HG03469 (cell line): ENCODE measurements around the gene PLGRKT.
"Not testable (repeated sequence)": the region's sequence is repeated elsewhere in the genome, so short reads cannot be mapped to it uniquely, and the experiment has no call there.

Source experiments
- ATAC-seq: cut with Tn5 transposase; IDR thresholded peaks from one replicate; pipeline ENCODE4 v1.9.1; 2021; ENCODE audit warnings: mild to moderate bottlenecking, moderate library complexity, moderate number of reproducible peaks; ENCODE audit not compliant: unreplicated experiment

The PLGRKT gene

DNA sequence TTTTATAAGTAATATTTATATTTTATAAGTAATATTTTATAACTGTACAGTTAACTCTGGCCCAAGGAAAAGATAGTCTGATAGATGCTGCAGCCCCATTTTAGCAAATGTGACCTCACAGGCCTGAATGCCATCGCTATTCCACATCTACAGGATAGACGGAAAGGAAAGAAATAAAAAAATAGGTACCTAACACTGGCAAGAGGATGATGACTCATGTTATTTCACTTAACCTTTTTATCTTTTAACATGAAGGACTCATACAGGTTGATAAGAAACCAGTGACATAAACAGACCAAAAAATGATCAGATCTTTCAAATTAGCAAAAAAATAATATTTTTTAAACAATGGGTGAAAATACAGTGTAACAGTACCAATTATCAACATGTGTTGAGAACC lies 15.3 kb upstream of the PLGRKT start:
- ATAC-seq, result no peak

DNA sequence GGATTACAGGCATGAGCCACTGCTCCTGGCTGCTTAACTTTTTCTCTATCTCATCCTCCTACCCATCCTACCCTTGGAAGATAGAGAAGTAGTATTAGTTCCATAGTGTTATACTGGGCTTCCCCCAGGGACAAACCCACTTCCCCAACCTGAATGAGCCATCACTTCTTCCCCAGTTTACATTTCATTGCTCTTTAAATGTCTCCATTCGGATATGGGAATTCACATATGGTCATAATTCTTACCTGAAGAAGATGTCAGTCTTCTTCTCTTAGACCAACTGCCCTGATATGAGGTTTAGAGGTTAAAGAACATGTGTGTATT lies 14.5 kb upstream of the PLGRKT start:
- no peak for ATAC-seq

DNA sequence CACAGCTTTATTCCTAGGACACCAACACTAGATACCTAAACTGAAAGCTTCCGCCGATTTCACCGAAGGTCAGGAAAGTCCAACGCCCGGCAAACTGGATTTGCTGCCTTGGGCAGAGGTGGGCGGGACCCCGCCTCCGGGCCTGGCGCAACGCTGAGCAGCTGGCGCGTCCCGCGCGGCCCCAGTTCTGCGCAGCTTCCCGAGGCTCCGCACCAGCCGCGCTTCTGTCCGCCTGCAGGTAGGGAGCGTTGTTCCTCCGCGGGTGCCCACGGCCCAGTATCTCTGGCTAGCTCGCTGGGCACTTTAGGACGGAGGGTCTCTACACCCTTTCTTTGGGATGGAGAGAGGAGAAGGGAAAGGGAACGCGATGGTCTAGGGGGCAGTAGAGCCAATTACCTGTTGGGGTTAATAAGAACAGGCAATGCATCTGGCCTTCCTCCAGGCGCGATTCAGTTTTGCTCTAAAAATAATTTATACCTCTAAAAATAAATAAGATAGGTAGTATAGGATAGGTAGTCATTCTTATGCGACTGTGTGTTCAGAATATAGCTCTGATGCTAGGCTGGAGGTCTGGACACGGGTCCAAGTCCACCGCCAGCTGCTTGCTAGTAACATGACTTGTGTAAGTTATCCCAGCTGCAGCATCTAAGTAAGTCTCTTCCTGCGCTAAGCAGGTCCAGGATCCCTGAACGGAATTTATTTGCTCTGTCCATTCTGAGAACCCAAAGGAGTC lies 12.8 kb upstream of the PLGRKT start, which contains the start of gene CD274:
CD274 (plus strand) TSS at position 184 of the 733 bp plus-strand sequence. CDS start 5,572 bp downstream, outside the sequence.
- ATAC-seq, result peak; percentile 46

DNA sequence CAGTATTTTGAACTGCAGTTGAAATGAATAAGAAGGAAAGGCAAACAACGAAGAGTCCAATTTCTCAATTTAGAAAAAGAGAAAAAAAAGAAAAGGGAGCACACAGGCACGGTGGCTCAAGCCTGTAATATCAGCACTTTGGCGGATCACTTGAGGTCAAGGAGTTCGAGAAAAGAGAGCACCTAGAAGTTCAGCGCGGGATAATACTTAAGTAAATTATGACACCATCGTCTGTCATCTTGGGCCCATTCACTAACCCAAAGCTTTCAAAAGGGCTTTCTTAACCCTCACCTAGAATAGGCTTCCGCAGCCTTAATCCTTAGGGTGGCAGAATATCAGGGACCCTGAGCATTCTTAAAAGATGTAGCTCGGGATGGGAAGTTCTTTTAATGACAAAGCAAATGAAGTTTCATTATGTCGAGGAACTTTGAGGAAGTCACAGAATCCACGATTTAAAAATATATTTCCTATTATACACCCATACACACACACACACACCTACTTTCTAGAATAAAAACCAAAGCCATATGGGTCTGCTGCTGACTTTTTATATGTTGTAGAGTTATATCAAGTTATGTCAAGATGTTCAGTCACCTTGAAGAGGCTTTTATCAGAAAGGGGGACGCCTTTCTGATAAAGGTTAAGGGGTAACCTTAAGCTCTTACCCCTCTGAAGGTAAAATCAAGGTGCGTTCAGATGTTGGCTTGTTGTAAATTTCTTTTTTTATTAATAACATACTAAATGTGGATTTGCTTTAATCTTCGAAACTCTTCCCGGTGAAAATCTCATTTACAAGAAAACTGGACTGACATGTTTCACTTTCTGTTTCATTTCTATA lies 12.0 kb upstream of the PLGRKT start:
- ATAC-seq, result no peak

DNA sequence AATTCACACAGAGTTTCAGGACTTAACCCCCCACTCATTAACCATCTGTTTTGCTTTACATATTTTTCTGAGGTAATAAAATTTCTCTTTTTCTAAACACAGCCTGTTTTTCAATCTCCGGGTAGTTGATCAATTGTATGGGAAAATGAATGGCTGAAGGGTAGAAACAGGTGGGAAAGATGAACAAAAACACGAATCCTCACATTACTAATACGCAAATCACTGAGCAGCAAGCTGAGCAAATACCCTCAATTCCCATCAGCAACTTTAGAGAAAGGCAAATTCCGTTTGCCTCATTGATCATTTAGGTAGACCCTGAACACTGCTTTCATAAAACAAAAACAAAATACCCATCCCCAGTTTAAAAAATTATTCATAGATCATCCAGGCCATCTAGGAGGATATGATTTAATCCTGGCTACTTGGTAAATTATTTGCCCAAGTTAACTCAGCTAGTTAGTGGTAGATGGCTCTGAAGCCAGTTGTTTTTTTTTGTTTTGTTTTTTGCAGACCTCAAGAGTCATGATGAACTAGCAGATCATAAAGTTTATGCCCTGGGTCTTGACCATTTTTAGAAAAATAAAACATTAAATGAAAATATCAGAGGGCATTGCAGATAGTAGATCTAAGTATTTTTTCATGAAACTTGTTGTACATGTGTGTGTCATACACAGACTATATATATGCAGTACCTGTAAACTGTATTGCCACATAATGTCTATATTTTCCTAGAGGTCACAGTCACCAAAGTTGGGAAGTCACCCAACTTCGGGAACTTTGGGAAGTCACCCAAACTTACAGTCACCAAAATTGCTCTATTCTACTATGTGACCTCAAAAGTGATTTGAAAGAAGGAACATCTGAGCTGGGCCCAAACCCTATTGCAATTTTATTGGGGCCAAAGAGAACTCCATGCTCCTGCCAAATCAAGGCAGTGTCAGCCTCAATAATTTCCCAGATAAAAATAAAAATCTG lies 11.0 kb upstream of the PLGRKT start:
- ATAC-seq, result no peak

DNA sequence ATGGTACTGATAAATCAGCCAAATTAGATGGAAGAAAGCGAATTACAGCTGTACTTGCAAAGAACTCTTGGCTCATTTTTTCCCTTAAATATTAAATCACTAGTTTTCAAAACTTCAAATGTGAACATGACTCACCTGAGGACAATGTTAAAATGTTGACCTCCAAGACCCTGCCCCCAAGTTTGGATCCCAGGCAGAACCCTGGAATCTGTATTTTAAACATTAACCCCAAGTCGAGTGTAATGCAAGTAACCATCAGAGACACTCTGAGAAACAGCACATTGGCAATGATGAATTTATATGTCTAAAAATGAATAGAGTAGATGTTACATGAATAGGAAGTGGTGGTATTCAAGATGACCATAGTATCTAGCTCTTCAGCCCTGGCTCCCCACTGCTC lies 10.3 kb upstream of the PLGRKT start:
- no peak for ATAC-seq

DNA sequence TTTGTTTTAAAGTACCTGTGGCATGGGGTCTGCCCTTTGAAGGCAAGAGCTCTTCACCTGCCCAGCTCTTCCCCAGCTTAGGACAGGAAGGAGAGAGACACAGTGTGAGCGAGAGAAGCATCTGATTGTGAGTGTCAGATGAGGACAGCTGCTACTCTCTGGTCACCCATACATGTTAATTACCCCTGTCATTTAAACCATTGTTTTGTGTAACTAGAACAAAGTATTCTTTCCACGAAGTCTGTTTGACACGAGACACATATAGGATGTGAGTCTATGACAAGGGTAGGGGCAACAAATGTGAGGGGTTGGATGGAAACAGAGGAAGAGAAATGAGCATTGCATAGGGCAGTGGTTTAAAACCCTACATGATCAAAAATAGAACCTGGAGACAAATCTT lies 9.6 kb upstream of the PLGRKT start:
- ATAC-seq, result no peak

DNA sequence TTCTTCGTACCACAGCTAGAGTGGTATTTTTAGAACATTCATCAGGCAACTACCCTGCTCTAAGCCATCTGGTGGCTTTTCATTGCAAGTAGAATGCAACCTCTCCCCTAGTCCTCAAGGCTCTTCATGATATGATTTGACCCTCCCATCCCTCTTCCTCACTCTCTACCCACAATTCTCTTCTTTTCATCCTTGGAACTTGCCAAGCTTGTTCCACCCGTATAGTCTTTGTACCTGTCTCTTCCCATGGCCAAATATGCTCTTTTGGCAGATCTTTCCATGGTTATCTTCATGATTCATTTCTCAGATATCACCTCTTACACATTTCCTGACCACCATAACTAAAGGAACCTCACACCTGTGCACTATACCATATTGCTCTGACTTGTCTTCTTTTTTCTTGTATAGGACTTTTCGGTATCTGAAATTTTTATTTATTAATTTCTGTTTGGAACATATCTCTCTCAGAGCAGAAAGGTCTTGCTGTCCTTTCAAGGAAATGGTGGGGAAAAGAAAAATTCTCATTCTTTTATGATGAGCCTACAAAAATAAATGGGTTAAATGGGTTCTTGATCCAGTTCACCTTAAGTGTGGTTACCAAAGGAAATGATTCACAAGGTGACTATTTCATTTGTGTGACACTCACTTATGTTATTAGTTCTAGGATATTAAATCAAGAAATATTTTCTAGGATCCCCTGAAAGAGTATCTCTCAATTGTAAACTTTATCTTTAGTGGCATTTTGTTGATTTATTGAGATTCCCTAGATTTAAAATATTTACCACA lies 8.9 kb upstream of the PLGRKT start:
- ATAC-seq, result no peak

DNA sequence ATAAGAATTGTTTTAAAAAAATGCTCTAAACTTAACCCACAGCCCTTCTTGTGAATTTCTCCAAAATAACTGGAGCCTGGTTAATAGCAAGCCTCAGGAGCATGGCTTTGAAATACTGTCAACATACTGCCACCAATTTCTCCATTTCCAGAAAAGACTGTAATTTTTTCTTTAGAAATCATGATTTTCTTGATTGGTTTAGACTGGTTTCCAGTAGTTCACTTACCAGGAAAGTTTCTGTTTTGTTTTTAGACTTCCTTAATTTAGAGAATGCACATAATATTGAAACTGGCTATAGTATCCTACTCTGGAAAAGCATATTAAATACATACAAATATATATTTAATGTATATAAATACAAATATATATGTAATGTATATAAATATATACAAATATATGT lies 8.2 kb upstream of the PLGRKT start:
- no peak for ATAC-seq

DNA sequence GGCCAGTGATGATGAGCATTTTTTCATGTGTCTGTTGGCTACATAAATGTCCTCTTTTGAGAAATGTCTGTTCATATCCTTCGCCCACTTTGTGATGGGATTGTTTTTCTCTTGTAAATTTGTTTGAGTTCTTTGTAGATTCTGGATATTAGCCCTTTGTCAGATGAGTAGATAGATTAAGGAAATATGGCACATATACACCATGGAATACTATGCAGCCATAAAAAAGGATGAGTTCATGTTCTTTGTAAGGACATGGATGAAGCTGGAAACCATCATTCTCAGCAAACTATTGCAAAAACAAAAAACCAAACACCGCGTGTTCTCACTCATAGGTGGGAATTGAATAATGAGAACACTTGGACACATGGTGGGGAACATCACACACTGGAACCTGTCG lies 7.4 kb upstream of the PLGRKT start:
- ATAC-seq, result not testable (repeated sequence)

DNA sequence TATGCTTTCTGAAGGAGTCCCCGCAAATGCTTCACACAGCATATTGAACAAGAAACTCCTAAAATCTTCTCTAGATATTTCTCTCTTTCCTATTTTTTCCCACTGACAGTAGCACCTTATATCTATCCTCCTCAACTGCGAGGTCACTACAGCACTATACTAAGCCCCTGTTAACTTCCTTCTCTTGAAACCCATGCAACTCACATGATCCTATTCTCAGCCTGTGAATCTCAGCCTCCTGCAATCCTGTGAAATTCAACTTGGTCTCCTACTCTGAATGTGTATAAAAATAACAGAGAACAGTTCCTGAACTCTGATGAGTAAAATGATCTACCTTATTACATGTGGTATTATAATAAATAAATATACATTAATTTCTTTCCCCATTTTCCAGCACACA lies 6.1 kb upstream of the PLGRKT start:
- ATAC-seq, result no peak

DNA sequence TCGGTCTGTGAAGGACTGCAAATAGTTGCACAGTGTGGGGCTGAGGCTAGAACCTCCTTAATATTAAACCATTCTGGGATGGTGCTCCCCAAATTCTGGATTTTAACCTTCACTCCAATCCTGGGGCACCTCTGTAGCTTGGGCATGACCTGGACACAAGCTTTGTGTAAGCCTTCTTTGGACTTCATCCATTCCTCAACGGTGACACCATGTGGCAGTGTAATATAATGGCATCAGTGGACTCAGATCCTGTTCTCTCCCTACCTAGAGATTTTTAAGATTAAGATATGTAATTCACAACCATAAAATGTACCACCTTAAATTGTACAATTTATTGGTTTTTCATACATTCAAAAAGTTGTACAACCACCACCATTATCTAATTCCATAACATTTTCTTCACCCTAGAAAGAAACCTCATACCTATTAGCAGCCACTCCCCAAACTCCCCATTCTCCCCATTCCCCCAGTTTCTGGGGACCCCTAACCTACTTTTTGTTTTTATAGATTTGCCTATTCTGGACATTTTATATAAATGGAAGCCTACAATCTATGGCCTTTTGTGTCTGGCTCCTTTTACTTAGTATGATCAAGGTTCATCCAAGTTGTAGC lies 4.8 kb upstream of the PLGRKT start:
- ATAC-seq, result no peak

DNA sequence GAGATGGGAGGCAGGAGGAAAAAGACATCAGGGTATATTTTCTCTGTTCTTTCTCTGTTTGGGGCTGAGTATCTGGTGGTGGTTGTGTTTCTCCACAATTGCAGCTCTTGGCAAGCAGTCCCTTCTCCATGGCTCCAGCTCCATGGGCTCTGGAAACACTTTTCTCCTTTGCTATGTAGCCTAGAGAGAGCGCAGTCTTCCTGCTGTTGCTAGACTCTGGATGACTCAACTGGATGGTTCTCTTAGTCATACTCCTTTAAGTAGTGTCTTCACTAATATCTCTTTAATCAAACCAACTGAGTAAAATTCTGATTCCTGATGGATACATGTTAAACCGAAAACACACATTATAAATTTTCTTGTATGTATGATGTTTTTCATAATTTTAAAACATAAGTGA lies 3.3 kb upstream of the PLGRKT start:
- no peak for ATAC-seq

DNA sequence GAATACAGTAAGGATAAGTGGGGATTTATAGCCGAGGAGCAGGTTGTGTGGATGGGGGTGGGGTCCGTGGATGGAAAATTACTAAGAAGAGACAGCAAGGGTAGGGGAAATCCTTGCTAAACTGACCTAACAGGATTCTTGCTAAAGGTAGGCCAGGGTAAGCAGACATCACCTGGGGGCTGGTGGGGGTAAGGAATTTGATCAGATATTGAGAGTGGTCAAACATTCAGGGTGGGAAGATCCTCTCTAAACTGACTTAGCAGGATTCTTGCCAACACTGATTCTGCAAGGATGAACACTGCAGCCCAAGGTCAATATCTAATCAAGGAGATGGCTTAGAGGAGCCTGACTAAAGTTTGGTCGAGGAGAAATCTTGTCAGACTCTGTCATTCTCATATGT lies 2.7 kb upstream of the PLGRKT start:
- no peak for ATAC-seq

DNA sequence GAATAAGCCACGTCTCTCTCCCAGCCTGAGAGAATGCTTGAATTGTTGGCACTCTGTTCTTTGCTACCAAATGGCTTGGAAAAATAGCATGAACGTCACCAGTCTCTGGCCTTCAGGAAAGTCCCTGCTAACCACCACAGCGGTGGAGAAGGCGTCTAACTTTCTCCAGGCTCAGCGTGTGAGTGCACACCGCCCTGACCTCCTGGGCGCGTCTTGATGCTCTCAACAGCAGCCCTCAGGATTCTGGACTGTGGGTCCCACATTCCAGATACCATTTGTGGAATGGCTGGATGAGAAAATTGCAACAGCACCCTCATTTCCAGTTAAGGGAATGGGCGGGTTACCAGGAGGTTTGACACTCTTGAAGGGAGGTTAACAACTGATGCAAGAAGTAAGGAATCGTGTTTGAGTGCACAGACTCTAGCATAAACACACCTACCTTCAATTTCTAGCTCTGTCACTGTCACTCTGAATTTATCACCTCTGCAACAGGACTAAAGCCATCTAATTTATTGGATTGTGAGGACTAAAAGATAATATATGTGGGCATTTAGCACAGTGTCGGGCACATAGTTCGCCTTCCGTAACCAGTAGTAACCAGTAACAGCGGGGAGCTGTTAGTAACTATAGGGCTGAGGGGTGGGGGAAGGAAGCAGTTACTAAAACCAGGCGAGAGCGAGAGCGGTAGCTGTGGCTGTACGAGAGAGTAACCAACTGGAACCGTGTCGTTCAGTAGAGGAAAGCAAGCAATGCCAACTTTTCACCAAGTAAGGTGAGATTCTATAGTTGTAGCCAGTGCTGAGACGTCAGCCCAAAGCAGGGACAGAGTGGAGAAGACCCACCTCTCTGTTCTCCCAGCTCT lies 807 bp upstream of the PLGRKT start:
- ATAC-seq, result peak; percentile 51

DNA sequence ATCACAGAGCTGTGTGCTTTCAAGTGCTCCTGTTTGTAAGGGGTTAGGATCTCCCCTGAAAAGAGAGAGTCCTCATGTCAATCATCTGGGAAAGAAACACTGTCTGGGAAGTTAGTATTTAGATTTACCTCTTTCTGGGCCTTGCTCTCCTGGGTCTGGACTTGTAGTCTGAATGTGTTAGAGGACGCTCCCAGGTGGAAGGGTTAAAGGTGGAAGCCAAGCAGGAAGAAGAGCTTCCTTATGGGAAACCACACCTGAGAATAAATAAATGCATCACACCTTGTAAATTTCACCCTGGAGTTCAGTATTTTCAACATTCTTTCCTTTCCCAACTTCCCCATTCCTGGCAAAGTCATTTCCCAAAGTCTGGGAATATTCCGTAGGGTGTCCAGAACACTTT lies 1.3 kb downstream of the PLGRKT start:
- ATAC-seq, result no peak

DNA sequence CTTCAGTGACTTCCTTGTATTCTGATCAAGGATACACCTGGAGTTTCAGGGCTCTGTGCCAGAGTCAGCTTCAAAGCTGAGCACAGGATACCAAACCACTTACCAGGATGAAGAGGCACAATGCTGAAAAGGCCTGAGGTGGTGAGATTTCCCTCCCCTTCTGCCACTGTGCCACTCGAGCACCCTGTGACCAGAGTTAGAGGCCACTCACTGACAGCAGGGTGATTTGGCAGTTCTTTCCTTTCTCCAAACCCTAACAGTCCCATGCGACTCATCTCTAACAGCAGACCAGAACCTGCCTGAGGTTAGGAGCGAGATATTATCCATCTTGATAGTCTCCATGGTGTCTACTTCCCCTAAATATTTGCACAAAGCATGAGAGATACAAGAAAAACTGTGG lies 1.8 kb downstream of the PLGRKT start:
- no peak for ATAC-seq

DNA sequence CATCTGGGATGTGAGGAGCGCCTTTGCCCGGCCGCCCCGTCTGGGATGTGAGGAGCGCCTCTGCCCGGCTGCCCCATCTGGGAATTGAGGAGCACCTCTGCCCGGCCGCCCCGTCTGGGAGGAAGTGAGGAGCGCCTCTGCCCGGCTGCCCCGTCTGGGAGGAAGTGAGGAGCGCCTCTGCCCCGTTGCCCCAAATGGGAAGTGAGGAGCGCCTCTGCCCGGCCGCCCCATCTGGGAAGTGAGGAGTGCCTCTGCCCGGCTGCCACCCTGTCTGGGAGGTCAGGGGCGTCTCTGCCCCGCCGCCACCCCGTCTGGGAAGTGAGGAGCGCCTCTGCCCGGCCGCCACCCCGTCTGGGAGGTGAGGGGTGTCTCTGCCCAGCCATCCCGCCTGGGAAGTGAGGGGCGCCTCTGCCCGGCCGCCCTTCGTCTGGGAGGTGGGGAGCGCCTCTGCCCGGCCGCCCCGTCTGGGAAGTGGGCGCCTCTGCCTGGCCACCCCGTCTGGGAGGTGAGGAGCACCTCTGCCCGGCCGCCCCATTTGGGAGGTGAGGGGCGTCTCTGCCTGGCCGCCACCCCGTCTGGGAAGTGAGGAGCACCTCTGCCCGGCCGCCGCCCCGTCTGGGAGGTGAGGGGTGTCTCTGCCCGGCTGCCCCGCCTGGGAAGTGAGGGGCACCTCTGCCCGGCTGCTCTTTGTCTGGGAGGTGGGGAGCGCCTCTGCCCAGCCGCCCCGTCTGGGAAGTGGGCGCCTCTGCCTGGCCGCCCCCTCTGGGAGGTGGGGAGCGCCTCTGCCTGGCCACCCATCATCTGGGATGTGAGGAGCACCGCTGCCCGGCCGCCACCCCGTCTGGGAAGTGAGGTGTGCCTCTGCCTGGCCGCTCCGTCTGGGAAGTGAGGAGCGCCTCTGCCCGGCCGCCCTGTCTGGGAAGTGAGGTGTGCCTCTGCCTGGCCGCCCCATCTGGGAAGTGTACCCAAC lies 3.6 kb downstream of the PLGRKT start:
- not testable (repeated sequence) for ATAC-seq
